ENCODE measurements around the gene DOK6.

DNA sequence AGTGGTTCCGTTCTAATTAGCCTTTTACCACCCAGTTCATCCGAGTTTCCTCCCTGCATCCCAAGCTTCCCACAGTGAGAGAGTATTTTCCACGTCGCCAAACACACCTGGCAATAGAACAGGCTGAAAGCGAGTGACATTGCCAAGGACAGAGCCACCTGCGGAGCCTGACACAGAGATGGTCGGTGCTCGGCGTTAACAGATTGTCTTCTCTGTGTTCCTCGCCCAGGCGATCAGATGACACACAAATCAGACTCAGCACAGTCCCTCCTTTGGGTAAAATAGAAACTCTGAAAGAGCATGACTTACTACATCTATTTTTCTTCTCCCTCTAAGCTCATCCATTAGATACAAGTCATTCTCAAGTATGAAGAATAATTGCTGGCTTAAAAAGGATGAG, 439.3 kb downstream of the DOK6 start:
- TF ChIP-seq, protein P1, sequence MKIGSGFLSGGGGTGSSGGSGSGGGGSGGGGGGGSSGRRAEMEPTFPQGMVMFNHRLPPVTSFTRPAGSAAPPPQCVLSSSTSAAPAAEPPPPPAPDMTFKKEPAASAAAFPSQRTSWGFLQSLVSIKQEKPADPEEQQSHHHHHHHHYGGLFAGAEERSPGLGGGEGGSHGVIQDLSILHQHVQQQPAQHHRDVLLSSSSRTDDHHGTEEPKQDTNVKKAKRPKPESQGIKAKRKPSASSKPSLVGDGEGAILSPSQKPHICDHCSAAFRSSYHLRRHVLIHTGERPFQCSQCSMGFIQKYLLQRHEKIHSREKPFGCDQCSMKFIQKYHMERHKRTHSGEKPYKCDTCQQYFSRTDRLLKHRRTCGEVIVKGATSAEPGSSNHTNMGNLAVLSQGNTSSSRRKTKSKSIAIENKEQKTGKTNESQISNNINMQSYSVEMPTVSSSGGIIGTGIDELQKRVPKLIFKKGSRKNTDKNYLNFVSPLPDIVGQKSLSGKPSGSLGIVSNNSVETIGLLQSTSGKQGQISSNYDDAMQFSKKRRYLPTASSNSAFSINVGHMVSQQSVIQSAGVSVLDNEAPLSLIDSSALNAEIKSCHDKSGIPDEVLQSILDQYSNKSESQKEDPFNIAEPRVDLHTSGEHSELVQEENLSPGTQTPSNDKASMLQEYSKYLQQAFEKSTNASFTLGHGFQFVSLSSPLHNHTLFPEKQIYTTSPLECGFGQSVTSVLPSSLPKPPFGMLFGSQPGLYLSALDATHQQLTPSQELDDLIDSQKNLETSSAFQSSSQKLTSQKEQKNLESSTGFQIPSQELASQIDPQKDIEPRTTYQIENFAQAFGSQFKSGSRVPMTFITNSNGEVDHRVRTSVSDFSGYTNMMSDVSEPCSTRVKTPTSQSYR (CRISPR knock-in tag; IDR thresholded peaks at IDR 0.05) = no peak
- TF ChIP-seq ETV6 (CRISPR knock-in tag; IDR thresholded peaks at IDR 0.05) (no peak), NFYB (CRISPR knock-in tag; conservative IDR thresholded peaks at IDR 0.05; ENCODE audit: low read depth) (no peak), ATF1 (CRISPR knock-in tag; IDR thresholded peaks at IDR 0.05) (no peak), ESRRA (CRISPR knock-in tag; IDR thresholded peaks at IDR 0.05; ENCODE audit: borderline replicate concordance) (no peak), NFE2L1 (CRISPR knock-in tag; IDR thresholded peaks at IDR 0.05) (no peak)
- TF ChIP-seq, protein P2, sequence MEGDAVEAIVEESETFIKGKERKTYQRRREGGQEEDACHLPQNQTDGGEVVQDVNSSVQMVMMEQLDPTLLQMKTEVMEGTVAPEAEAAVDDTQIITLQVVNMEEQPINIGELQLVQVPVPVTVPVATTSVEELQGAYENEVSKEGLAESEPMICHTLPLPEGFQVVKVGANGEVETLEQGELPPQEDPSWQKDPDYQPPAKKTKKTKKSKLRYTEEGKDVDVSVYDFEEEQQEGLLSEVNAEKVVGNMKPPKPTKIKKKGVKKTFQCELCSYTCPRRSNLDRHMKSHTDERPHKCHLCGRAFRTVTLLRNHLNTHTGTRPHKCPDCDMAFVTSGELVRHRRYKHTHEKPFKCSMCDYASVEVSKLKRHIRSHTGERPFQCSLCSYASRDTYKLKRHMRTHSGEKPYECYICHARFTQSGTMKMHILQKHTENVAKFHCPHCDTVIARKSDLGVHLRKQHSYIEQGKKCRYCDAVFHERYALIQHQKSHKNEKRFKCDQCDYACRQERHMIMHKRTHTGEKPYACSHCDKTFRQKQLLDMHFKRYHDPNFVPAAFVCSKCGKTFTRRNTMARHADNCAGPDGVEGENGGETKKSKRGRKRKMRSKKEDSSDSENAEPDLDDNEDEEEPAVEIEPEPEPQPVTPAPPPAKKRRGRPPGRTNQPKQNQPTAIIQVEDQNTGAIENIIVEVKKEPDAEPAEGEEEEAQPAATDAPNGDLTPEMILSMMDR (IDR thresholded peaks at IDR 0.05) = no peak
- TF ChIP-seq, protein P3, sequence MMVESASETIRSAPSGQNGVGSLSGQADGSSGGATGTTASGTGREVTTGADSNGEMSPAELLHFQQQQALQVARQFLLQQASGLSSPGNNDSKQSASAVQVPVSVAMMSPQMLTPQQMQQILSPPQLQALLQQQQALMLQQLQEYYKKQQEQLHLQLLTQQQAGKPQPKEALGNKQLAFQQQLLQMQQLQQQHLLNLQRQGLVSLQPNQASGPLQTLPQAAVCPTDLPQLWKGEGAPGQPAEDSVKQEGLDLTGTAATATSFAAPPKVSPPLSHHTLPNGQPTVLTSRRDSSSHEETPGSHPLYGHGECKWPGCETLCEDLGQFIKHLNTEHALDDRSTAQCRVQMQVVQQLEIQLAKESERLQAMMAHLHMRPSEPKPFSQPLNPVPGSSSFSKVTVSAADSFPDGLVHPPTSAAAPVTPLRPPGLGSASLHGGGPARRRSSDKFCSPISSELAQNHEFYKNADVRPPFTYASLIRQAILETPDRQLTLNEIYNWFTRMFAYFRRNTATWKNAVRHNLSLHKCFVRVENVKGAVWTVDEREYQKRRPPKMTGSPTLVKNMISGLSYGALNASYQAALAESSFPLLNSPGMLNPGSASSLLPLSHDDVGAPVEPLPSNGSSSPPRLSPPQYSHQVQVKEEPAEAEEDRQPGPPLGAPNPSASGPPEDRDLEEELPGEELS (CRISPR knock-in tag; IDR thresholded peaks at IDR 0.05) = no peak
- TF ChIP-seq, protein P4, sequence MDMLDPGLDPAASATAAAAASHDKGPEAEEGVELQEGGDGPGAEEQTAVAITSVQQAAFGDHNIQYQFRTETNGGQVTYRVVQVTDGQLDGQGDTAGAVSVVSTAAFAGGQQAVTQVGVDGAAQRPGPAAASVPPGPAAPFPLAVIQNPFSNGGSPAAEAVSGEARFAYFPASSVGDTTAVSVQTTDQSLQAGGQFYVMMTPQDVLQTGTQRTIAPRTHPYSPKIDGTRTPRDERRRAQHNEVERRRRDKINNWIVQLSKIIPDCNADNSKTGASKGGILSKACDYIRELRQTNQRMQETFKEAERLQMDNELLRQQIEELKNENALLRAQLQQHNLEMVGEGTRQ (CRISPR knock-in tag; IDR thresholded peaks at IDR 0.05) = no peak

Measured in WTC11 (cell line).